Measurements from ENCODE around the gene HHEX.
A peak's percentile ranks its signal among the peaks of the same experiment; 100 is the strongest.

Gene HHEX

GRCh38 chr10:92699193-92699517, 9.4 kb downstream of the HHEX start:
- no peaks in the 10 kb centered on the region for H3K9me3 ChIP-seq (replicated peaks; ENCODE audit: insufficient read depth, low read length)
- no peaks in the 10 kb centered on the region for H3K36me3 ChIP-seq (replicated peaks; ENCODE audit: insufficient read depth, low read length)
- H3K79me2 ChIP-seq (ENCODE audit: low read length), result no peaks in the 10 kb centered on the region
- no peak for DNase-seq
- TF ChIP-seq CTCF (IDR thresholded peaks at IDR 0.05; ENCODE audit: low read length) (no peak), EZH2phosphoT487 (IDR thresholded peaks at IDR 0.05; ENCODE audit: low read length) (no peak), EZH2 (optimal IDR thresholded peaks at IDR 0.05; ENCODE audit: low read depth, low read length) (no peak)
- H3F3A ChIP-seq (ENCODE audit: insufficient read depth, low read length), result no peaks in the 10 kb centered on the region
- no peak overlapping the region for H3K4me2 ChIP-seq (ENCODE audit: low read depth, low read length)
- no peak overlapping the region for H3K9ac ChIP-seq (ENCODE audit: low read length)
- H4K20me1 ChIP-seq (ENCODE audit: insufficient read depth, low read length), result no peaks in the 10 kb centered on the region
- H3K27me3 ChIP-seq (replicated peaks; ENCODE audit: insufficient read depth, low read length), result peaks cover 44% of the 10 kb centered on the region
- H3K27ac ChIP-seq (ENCODE audit: low read length), result no peak overlapping the region
- H3K9me2 ChIP-seq (replicated peaks; ENCODE audit: insufficient read depth, low read length), result no peaks in the 10 kb centered on the region
- no peaks in the 10 kb centered on the region for H3K4me1 ChIP-seq (ENCODE audit: low read length)
- H3K4me3 ChIP-seq (ENCODE audit: low read length), result no peak overlapping the region
- H2AFZ ChIP-seq (ENCODE audit: low read length), result no peak overlapping the region

- H3K27ac ChIP-seq (ENCODE audit: low read length), result no peak overlapping the region
- no peaks in the 10 kb centered on the region for H3F3A ChIP-seq (ENCODE audit: insufficient read depth, low read length)
- no peak overlapping the region for H3K4me3 ChIP-seq (ENCODE audit: low read length)
- peaks cover 38% of the 10 kb centered on the region for H3K27me3 ChIP-seq (replicated peaks; ENCODE audit: insufficient read depth, low read length)
- TF ChIP-seq EZH2 (optimal IDR thresholded peaks at IDR 0.05; ENCODE audit: low read depth, low read length), result no peak
- no peak for TF ChIP-seq CTCF (IDR thresholded peaks at IDR 0.05; ENCODE audit: low read length)
- no peak for TF ChIP-seq EZH2phosphoT487 (IDR thresholded peaks at IDR 0.05; ENCODE audit: low read length)
- no peak overlapping the region for H2AFZ ChIP-seq (ENCODE audit: low read length)
- no peaks in the 10 kb centered on the region for H3K79me2 ChIP-seq (ENCODE audit: low read length)
- no peaks in the 10 kb centered on the region for H3K4me1 ChIP-seq (ENCODE audit: low read length)
- no peaks in the 10 kb centered on the region for H3K9me2 ChIP-seq (replicated peaks; ENCODE audit: insufficient read depth, low read length)
- no peaks in the 10 kb centered on the region for H3K36me3 ChIP-seq (replicated peaks; ENCODE audit: insufficient read depth, low read length)
- H3K9me3 ChIP-seq (replicated peaks; ENCODE audit: insufficient read depth, low read length), result no peaks in the 10 kb centered on the region
- no peak for DNase-seq
- 0 out of 2 replicates have a peak overlapping the region, but pooled peaks have one; percentile 8 for H3K4me2 ChIP-seq (ENCODE audit: low read depth, low read length)
- no peaks in the 10 kb centered on the region for H4K20me1 ChIP-seq (ENCODE audit: insufficient read depth, low read length)
- H3K9ac ChIP-seq (ENCODE audit: low read length), result no peak overlapping the region
Measured at GRCh38 chr10:92699518-92700381, 10.0 kb downstream of the HHEX start.

- 0 out of 2 replicates have a peak overlapping the region, but pooled peaks have one; percentile 7 for H3K4me2 ChIP-seq (ENCODE audit: low read depth, low read length)
- H3K4me3 ChIP-seq (ENCODE audit: low read length), result no peak overlapping the region
- no peaks in the 10 kb centered on the region for H3K9me2 ChIP-seq (replicated peaks; ENCODE audit: insufficient read depth, low read length)
- H3K27ac ChIP-seq (ENCODE audit: low read length), result no peak overlapping the region
- H3K9me3 ChIP-seq (replicated peaks; ENCODE audit: insufficient read depth, low read length), result no peaks in the 10 kb centered on the region
- peaks cover 20% of the 10 kb centered on the region for H3K27me3 ChIP-seq (replicated peaks; ENCODE audit: insufficient read depth, low read length)
- DNase-seq, result no peak
- H4K20me1 ChIP-seq (ENCODE audit: insufficient read depth, low read length), result no peaks in the 10 kb centered on the region
- no peaks in the 10 kb centered on the region for H3K4me1 ChIP-seq (ENCODE audit: low read length)
- H3K79me2 ChIP-seq (ENCODE audit: low read length), result no peaks in the 10 kb centered on the region
- H3K9ac ChIP-seq (ENCODE audit: low read length), result no peak overlapping the region
- no peaks in the 10 kb centered on the region for H3F3A ChIP-seq (ENCODE audit: insufficient read depth, low read length)
- TF ChIP-seq CTCF (IDR thresholded peaks at IDR 0.05; ENCODE audit: low read length) (no peak), EZH2phosphoT487 (IDR thresholded peaks at IDR 0.05; ENCODE audit: low read length) (no peak), EZH2 (optimal IDR thresholded peaks at IDR 0.05; ENCODE audit: low read depth, low read length) (no peak)
- no peak overlapping the region for H2AFZ ChIP-seq (ENCODE audit: low read length)
- no peaks in the 10 kb centered on the region for H3K36me3 ChIP-seq (replicated peaks; ENCODE audit: insufficient read depth, low read length)
Measured at GRCh38 chr10:92702301-92702916, 12.7 kb downstream of the HHEX start.

All from MM.1S (cell line).